ENCODE data around the gene ARHGEF33. TPM values are rescaled to one million over a fixed set of nuclear protein-coding genes. Genes with fewer than 3 reads are reported as not detected.

The ARHGEF33 gene
- total RNA-seq, 1 donor from 2014 or later, result 0.83 TPM

DNA sequence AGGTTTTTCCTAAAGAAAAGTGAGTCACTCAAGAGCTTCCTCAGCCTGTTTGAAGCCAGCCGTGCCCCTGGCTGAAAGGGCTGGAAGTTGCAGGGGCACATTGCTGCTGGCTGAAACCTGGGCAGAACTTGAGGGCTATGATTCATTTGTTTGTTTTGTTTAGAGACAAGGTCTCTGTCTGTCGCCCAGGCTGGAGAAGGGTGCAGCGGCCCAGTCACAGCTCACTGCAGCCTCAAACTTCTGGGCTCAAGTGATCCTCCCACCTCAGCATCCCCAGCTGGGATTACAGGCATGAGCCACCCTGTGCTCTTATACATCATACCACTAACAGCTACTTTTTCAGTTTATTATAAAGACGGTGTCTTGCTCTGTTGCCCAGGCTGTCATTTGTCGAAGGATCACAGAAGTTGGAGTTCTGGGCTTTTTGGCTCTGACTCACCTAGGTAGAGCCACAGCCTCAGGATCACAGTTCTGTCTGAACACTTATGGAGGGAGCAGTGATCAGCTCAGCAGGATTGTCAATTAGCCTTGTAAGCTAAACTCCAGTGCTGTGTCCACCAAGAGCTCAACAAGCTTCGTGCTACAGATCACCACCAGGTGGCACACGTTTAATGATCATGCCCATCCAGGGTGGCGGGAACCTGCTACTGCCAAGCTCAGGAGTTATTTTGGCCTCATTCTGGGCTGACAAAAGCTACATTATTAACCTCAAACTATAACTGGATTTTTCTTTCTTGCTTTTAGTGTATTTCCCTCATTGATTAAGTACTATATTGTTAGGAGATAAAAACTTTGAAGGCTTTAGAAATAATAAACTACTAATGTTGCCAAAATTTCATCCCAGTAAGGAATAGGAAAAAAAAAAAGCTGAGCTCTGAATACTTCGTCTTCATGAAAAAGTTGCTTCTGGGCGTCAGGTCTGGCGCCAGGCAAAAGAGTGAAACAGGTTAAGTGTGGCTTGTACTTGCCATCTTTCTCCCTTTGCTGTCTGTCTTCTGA, 57.9 kb downstream of the ARHGEF33 start:
- no peak overlapping the region for H3K4me3 Mint-ChIP-seq
- TF ChIP-seq, protein P1, sequence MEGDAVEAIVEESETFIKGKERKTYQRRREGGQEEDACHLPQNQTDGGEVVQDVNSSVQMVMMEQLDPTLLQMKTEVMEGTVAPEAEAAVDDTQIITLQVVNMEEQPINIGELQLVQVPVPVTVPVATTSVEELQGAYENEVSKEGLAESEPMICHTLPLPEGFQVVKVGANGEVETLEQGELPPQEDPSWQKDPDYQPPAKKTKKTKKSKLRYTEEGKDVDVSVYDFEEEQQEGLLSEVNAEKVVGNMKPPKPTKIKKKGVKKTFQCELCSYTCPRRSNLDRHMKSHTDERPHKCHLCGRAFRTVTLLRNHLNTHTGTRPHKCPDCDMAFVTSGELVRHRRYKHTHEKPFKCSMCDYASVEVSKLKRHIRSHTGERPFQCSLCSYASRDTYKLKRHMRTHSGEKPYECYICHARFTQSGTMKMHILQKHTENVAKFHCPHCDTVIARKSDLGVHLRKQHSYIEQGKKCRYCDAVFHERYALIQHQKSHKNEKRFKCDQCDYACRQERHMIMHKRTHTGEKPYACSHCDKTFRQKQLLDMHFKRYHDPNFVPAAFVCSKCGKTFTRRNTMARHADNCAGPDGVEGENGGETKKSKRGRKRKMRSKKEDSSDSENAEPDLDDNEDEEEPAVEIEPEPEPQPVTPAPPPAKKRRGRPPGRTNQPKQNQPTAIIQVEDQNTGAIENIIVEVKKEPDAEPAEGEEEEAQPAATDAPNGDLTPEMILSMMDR (IDR thresholded peaks at IDR 0.05; ENCODE audit: unreplicated experiment), result peak; percentile 53
- H3K36me3 Mint-ChIP-seq, result no peaks in the 10 kb centered on the region
- DNase-seq (ENCODE audit: low spot score in 2 of 2, unreplicated experiment in 2 of 2), result peak in 1 of 2 experiments; percentile 54
- peak overlapping the region; percentile 59 for H3K27ac Mint-ChIP-seq
- no peaks in the 10 kb centered on the region for H3K27me3 Mint-ChIP-seq (ENCODE audit: low read depth)
- H3K9me3 Mint-ChIP-seq, result peaks cover 4% of the 10 kb centered on the region
- H3K4me1 Mint-ChIP-seq, result peaks cover 10% of the 10 kb centered on the region

DNA sequence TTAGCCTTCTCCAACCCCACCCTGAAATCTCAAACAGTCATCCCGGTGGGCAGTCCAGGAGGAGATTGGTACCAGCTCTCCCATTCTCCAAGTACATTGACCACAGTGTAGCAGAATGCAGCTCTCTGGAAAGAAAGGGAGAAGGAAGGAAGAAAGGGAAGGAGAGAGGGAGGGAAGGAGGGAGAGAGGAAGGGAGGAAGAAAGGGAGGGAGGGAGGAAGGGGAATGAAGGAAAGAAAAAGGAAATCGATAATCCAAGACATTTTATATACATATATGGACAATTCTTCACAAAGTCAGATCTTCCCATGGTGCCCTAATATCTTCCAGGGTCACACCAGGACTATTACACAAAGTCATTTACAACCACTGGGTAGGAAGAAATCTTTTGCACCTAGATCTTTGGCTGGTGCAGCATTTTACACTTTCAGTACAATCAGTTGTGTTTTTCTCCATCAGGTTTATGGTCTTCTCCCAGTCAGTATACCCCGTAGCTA, 58.8 kb downstream of the ARHGEF33 start:
- Mint-ChIP-seq H3K9me3 (peaks cover 4% of the 10 kb centered on the region), H3K4me3 (no peak overlapping the region), H3K27ac (no peak overlapping the region), H3K27me3 (ENCODE audit: low read depth) (no peaks in the 10 kb centered on the region), H3K36me3 (no peaks in the 10 kb centered on the region), H3K4me1 (peaks cover 7% of the 10 kb centered on the region)
- TF ChIP-seq, protein P1 (IDR thresholded peaks at IDR 0.05; ENCODE audit: unreplicated experiment), result no peak
- DNase-seq (ENCODE audit: low spot score in 2 of 2, unreplicated experiment in 2 of 2), result no peak

DNA sequence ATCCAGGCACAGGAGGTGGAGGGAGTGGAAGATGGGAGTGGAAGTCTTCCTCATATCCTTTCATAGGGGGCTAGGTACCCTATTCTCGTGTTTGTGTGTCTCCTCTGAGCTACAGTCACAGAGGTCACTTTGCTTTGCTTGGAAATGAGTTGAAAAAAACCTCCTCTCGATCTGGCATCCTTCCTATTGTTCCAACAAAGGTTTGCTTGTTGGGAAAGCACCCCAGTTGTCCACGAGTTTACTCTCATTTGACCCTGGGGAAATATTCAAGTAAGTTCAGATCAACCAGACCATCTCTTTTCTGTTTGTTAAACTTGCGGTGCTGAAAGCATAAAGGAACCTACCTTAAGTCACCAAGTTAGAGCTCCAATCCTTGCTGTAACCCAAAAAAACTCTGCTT, 59.3 kb downstream of the ARHGEF33 start:
- no peak for DNase-seq (ENCODE audit: low spot score in 2 of 2, unreplicated experiment in 2 of 2)
- Mint-ChIP-seq H3K4me3 (no peak overlapping the region), H3K4me1 (peaks cover 2% of the 10 kb centered on the region), H3K36me3 (no peaks in the 10 kb centered on the region), H3K9me3 (peaks cover 4% of the 10 kb centered on the region), H3K27ac (no peak overlapping the region), H3K27me3 (ENCODE audit: low read depth) (no peaks in the 10 kb centered on the region)
- TF ChIP-seq, protein P1 (IDR thresholded peaks at IDR 0.05; ENCODE audit: unreplicated experiment), result no peak

DNA sequence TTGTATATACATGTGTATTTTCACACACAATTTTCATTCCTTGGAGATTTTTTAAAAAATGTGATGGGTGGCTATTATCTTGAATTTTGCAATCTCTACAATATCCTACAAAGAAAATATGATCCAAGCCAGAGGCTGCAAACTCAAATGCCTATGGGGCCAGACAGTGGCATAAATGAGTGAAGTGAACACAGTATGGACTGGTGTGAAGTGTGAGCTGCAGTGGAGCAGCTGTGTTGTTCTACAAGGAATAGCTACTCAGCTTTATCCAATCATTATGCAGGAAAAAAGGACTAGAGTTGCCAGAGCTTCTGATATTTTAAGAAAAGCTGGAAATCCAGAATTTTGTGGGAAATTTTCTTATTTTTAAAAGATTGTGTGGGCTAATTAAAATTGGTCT, 62.1 kb downstream of the ARHGEF33 start:
- TF ChIP-seq, protein P1 (IDR thresholded peaks at IDR 0.05; ENCODE audit: unreplicated experiment), result no peak
- Mint-ChIP-seq H3K27ac (no peak overlapping the region), H3K4me3 (no peak overlapping the region), H3K27me3 (ENCODE audit: low read depth) (no peaks in the 10 kb centered on the region), H3K36me3 (no peaks in the 10 kb centered on the region), H3K4me1 (no peaks in the 10 kb centered on the region), H3K9me3 (peaks cover 4% of the 10 kb centered on the region)
- DNase-seq (ENCODE audit: low spot score in 2 of 2, unreplicated experiment in 2 of 2), result no peak

DNA sequence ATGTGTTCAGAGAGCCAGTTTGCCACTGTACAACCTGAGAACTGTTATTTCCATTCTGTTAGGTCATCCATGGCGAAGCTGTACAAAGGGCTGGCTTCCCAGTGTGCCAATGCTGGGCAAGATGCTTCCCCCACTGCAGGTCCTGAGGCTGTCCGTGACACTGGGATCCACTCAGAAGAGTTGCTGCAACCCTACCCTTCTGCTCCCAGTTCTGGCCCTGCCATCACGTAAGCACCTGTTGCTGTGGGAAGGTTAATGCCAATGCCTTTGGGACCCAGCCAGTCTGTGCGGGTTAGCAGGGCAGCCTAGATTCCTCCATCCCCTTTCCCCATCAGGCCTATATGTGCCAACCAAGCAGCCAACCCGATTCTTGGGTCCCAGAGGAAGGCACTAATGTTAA, 68.3 kb downstream of the ARHGEF33 start:
- H3K9me3 Mint-ChIP-seq, result no peaks in the 10 kb centered on the region
- no peaks in the 10 kb centered on the region for H3K27me3 Mint-ChIP-seq (ENCODE audit: low read depth)
- no peak for DNase-seq (ENCODE audit: low spot score in 2 of 2, unreplicated experiment in 2 of 2)
- H3K4me1 Mint-ChIP-seq, result no peaks in the 10 kb centered on the region
- TF ChIP-seq, protein P1 (IDR thresholded peaks at IDR 0.05; ENCODE audit: unreplicated experiment), result no peak
- H3K4me3 Mint-ChIP-seq, result no peak overlapping the region
- H3K36me3 Mint-ChIP-seq, result no peaks in the 10 kb centered on the region
- no peak overlapping the region for H3K27ac Mint-ChIP-seq
